Lower leg skin (tissue), 3 donors: ENCODE measurements around the gene CMTM4.

Experiments
- CTCF ChIP-seq, 3 donors: fragments of 450-650 bp; IDR thresholded peaks; one replicate each; pipeline ENCODE4 v1.5.1; 2016; ENCODE audit warnings: antibody characterized with exemption in 3 of 3, mild to moderate bottlenecking in 3 of 3, moderate library complexity in 2 of 3
- POLR2A ChIP-seq, 2 donors: fragments of 450-650 bp; IDR thresholded peaks; one replicate each; pipeline ENCODE4 v1.6.1; 2016 to 2017; ENCODE audit warnings: antibody characterized with exemption in 2 of 2, mild to moderate bottlenecking in 1 of 2, moderate library complexity in 1 of 2

GRCh38 chr16:66578651-66579531 lies 117.7 kb downstream of the CMTM4 start, which contains the start of gene CMTM2:
- TF ChIP-seq CTCF (IDR thresholded peaks at IDR 0.05) (no peak), POLR2A (IDR thresholded peaks at IDR 0.05) (no peak)
